HG02610 (cell line): ENCODE data around the gene MAGT1.
"Not testable (repeated sequence)": the region's sequence is repeated elsewhere in the genome, so short reads cannot be mapped to it uniquely, and the experiment has no call there.

Source experiments
- ATAC-seq: cut with Tn5 transposase; IDR thresholded peaks from one replicate; pipeline ENCODE4 v1.9.1; 2021; ENCODE audit warnings: mild to moderate bottlenecking, moderate library complexity; ENCODE audit not compliant: unreplicated experiment

MAGT1 gene

DNA sequence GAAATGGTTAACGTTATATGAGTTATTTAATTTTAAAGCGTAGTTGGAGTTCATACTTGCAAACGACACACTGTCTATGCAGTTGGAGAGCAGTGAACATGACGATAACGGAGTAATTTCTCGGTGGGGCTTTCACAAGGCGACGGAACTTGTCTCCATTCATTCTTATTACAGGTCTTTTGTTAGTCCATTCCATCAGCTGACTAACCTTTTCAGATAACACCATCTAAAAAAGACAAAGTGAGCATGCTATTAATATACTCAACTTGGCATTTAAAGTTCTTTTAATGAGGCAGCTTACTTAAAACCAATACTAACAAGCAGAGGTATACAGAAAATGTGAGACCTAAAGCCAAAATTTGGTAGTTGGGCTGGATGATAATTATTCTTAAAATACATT lies 19.9 kb downstream of the MAGT1 start:
- no peak for ATAC-seq

DNA sequence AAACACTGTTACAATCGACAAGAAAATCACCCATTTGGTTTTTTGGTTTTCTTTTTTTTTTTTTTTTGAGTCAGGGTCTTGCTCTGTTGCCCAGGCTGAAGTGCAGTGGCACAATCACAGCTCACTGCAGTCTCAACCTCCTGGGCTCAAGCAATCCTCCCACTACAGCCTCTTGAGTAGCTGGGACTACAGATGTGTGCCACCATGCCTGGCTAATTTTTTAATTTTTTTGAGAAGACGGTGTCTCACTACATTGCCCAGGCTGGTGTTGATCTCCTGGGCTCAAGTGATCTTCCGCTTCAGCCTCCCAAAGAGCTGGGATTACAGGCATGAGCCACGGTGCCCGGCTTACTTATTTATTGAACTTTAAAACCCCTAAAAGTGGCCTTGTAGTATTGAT lies 63.7 kb downstream of the MAGT1 start:
- not testable (repeated sequence) for ATAC-seq

DNA sequence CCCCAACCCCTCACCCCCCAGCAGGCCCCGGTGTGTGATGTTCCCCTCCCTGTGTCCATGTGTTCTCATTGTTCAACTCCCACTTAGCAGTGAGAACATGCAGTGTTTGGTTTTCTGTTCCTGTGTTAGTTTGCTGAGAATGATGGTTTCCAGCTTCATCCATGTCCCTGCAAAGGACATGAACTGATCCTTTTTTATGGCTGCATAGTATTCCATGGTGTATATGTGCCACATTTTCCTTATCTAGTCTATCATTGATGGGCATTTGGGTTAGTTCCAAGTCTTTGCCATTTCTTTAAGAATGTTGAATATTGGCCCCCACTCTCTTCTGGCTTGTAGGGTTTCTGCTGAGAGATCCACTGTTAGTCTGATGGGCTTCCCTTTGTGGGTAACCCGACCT lies 73.2 kb downstream of the MAGT1 start:
- ATAC-seq = not testable (repeated sequence)

DNA sequence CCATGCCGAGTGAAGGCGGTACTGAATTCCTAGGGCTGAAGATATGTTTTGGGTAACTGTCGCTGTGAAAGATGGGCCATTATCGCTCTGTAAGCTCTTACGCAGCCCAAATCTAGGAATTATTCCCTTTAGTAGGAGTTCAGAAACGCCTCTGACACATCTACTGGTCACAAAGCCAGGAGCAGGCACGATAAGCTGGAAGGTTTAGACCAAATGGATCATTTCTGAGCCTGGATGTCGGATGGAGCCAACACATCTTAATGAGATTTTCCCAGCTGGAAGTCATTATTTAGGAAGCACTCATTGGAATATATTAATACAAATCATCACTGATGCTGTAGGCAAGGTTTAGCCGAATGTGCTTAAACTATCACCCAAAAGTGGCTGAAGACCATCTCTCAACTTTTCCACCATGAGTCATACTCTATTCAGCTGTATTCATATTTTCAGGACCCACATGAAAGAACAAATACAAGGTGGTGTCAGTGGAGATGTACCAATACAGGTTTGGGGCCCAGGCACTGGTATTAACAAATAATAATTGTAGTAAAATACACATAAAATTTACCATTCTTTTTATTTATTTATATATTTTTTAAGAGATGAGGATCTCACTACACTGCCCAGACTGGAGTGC lies 75.0 kb downstream of the MAGT1 start:
- ATAC-seq = no peak

DNA sequence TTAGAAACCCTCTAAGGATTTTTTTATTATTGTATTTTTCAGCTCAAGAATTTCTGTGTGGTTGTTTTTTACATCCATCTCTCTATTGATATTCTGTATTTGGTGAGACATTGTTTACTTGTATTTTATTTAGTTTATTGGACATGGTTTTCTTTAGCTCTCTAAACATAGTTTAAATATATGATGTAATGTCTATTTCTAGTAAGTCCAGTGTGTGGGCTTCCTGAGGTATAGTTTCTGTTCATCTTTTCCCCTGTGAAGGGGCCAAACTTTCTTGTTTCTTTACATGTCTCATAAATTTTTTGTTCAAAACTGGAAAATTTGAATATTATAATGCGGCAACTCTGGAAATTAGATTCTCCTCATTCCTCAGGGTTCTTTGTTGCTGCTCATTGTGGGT lies 81.0 kb downstream of the MAGT1 start:
- no peak for ATAC-seq

DNA sequence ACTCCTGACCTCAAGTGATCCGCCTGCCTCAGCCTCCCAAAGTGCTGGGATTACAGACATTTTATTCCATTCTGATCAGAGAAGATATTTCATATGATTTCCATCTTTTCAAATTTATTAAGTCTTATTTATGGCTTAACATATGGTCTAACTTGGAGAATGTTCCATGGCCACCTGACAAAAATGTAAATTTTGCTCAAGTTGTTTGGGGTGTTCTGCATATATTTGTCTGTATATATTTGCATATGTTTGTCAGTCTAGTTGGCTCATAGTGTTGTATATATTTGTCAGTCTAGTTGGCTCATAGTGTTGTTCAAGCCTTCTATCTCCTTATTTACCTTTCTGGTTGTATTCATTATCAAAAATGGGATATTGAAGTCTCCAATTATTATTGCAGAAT lies 93.0 kb downstream of the MAGT1 start:
- ATAC-seq = no peak

DNA sequence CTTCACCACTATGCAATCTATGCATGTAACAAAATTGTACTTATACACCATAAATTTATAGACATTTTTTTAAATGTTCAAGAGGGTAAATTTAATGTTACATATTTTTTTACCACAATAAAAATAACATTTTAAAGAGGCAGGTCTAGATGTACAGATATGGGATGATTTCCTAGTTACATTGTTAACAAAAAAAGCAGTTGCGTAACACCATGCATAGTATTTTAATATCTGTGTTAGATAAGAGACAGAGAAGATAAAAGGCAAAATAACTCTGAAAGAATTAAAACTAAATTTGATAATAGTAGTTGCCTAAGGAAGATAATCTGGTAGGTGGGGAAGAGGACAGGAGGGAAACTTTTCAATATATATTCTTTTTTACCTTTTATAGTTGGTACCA lies 100.1 kb downstream of the MAGT1 start:
- no peak for ATAC-seq

DNA sequence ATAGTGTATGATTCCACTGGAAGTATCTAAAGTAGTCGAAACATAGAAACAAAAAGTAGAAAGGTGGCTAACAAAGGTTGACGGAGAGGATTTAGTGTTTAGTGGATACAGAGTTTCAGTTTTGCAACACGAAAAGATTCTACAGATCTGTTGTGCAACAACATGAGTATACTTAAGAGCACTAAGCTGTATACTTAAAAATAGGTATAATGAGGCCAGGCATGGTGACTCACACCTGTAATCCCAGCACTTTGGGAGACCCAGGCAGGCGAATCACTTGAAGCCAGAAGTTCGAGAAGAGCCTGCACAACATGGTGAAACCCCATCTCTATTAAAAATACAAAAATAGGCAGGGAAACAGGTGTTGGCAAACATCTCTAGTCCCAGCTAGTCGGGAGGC lies 101.3 kb downstream of the MAGT1 start:
- no peak for ATAC-seq

DNA sequence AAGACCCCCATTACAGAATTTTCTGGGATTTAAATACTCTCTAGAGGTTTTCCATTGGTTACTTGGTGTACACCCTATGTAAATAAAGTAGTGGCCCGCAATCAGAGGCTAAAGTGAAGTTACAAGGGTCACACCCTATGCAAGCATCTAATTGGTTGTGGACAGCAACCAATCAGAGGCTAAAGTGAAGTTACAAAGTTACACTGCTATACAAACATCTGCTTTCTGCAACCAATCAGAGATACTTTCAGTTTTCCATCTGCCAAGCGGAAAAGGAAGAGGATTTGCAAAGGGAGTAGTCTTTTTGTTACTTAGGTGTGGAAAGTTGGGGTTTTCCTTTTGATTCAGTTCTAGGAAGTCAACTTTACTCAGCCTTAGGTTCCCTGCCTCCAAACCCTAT lies 107.2 kb downstream of the MAGT1 start:
- peak; percentile 41 for ATAC-seq

DNA sequence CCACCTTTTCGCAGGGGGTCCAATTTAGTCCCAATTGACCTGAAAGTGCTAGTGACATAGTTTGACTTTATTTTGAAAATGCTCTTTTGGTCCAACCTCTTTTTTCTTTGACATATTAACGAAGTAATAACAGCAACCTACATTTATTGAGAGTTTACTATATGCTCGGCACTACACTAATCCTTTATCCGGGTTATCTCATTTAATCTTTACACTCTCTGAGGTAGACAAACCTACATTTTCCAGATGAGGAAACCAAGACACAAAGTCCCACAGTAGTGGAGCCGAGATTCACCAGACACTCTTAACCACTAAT lies 108.9 kb downstream of the MAGT1 start:
- ATAC-seq = peak; percentile 15

DNA sequence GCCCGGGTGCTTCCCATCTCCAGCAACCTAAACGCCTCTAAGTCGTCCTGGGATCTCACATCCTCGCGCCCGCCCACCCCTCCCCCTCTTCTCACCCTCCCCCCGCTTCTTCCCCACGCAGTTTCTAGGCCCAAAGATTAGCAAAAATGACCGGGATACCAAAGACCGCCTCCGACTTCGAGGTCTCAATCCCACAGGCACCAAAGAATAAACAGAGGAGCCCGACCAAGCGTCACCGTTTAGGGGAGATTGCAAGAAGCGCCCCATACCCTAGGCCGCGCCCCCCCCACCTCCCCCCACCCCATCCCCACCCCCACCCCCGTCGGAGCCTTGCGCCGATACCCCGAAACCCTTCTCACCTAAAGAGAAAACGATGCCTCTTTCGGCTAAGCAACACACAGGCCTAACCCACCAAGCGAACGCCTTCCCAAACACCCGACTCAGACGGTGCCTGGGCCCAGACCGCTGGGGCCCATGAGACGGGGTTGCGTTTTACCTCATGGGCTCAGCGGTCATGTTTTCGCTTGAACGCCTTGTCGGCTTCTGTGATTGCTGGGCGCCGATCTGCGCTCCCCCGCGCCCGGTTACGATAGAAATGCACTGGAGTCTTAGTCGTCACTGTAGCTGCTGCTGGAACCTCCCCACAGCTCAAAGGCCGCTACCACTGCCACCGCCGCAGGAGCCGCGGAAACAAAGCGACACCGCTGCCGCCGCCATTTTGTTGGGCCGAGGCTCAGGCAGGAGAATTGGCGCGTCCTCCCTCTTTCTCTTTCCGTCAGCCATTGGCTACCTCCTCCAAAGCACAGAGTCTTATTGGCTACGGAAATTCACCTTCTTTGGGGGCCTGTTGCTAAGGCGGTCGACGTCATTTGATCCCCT lies 109.5 kb downstream of the MAGT1 start, which contains the start of gene ATRX:
TSS of gene ATRX (minus strand) at position 731 of the 879 bp plus-strand sequence. CDS start at position 516, 215 bp downstream.
- ATAC-seq = peak; percentile 96

DNA sequence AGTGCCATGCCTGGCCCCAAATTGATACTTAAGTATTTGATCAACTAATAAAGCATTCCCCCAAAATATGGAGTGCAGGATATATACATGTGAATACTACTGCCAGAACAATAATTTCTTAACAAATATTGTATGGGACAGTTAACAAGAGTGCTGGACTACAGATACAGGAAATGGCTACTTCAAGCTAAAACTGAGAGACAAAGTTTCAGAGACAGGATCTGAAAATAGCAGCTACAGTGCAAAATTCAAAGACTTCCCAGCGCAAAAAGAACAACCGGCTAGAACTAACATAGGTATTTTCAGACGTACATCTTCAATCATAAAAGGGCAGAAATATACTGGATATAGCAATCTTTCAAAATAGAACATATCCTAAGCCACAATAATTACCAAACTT lies 115.5 kb downstream of the MAGT1 start:
- ATAC-seq = no peak

DNA sequence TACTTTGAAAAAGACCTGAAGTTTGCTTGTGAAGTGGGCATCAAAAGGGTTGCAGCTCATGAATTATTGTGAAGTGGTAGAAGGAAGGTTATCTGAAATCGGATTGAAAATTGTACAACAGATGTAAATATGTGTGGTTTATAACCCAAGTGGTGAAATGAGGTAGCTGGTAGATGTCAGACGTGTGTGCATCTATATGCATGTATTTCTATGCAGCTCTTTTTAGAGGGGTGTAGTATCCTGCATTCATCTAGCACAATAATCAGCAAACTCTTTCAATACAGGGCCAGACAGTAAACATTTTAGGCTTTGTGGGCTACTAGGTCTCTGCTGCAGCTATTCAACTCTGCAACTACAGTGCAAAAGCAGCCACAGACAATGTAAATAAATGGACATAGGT lies 118.6 kb downstream of the MAGT1 start:
- no peak for ATAC-seq
